Fibroblast of the aortic adventitia (primary cell): ENCODE measurements around the gene DEPDC5. TPM values are rescaled to one million over a fixed set of nuclear protein-coding genes. Genes with fewer than 3 reads are reported as not detected.

ENCODE experiments used
- DNase-seq: peaks from one replicate; pipeline ENCODE4 v3.0.0-alpha.2; 2010; ENCODE audit warnings: low read depth
- H3K4me3 ChIP-seq: 2 replicates; pipeline ENCODE4 v1.5.1; 2011; ENCODE audit warnings: low read depth, mild to moderate bottlenecking, control low read depth, low read length, moderate library complexity
- CTCF ChIP-seq: IDR thresholded peaks from 2 replicates; pipeline ENCODE4 v1.5.1; 2011; ENCODE audit warnings: mild to moderate bottlenecking, low read length, control low read depth, inconsistent platforms; ENCODE audit not compliant: insufficient read depth
- total RNA-seq: library from RNA; depleted of rRNA; stranded (reverse); fragments of >200 nt; gene quantifications from 2 replicates; pipeline ENCODE4 v1.2.3, GENCODE V29; 2012; ENCODE audit warnings: low replicate concordance

DEPDC5 gene
- total RNA-seq, 1 donor: 17.7 TPM

- no peak for DNase-seq
- peak overlapping the region; percentile 74 for H3K4me3 ChIP-seq
- TF ChIP-seq CTCF: no peak
Measured at GRCh38 chr22:31943206-31943977, 189.6 kb downstream of the DEPDC5 start.

- no peak for TF ChIP-seq CTCF
- peak; percentile 91 for DNase-seq
- H3K4me3 ChIP-seq: peak within 1 kb of the TSS; percentile 89
Measured at GRCh38 chr22:31943978-31944699, 190.3 kb downstream of the DEPDC5 start, which contains the start of gene YWHAH. Gene YWHAH (plus strand): TSS chr22:31944535. CDS start chr22:31944734, 199 bp downstream.

- peak; percentile 6 for TF ChIP-seq CTCF
- DNase-seq: no peak
- H3K4me3 ChIP-seq: peak overlapping the region; percentile 89
Measured at GRCh38 chr22:31944700-31945442, 191.1 kb downstream of the DEPDC5 start.

GRCh38 chr22:31945443-31945855 is 191.6 kb downstream of the DEPDC5 start:
- no peak for DNase-seq
- H3K4me3 ChIP-seq: peak overlapping the region; percentile 89
- TF ChIP-seq CTCF: no peak

- TF ChIP-seq CTCF: no peak
- peak overlapping the region; percentile 89 for H3K4me3 ChIP-seq
- no peak for DNase-seq
Measured at GRCh38 chr22:31945971-31946680, 192.3 kb downstream of the DEPDC5 start.

- TF ChIP-seq CTCF: peak; percentile 54
- peak overlapping the region; percentile 89 for H3K4me3 ChIP-seq
- no peak for DNase-seq
Measured at GRCh38 chr22:31947296-31947695, 193.5 kb downstream of the DEPDC5 start.
